Fibroblast of skin of abdomen (primary cell): ENCODE data around the gene CELF1.
A peak's percentile ranks its signal among the peaks of the same experiment; 100 is the strongest.

ENCODE experiments used
- DNase-seq: peaks from one replicate; pipeline ENCODE4 v3.0.0-alpha.2; 2013

Gene CELF1

DNA sequence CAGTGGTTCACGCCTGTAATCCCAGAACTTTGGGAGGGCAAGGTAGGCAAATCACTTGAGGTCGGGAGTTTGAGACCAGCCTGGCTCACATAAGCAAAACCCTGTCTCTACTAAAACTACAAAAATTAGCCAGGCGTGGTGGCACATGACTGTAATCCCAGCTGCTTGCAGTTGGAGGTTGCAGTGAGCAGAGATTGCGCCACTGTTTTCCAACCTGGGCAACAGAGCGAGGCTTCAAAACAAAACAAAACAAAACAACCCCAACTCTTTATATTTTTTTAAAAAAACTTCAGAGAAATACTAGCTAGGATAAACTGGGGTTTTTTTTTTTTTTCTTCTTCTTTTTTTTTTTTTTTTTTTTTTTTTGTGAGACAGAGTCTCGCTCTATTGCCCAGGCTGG is 72.2 kb downstream of the CELF1 start:
- no peak for DNase-seq

DNA sequence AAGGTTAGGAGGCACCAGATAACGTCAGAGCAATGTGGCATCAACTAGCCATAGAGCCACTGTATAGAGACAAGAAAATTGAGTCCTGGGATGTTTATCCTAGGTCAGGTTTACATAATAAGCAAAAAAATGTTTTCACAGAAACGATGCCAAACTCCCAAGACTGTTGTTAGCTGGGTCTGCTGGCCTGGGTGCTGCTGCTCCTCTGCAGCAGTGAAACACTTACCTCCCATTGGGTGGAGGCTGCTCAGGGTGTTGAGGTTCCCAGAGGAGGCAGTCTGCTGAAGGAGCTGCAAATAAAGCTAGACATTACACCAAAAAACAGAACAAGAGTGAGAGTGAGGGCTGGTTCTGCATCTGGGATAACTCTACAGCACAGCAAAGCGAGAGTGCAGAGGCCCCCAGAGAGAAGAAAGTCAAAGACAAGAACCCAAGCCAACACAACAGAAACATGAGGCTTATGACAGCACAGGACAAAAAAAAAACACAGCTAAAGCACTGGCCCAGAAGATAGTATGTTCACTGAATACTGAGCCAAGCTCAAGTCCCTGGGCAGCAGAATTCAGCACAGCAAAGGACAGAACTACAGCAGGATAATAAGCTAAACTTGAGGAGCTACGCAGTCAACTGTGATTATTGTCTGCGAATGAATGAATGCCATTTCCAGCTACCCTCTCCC is 74.1 kb downstream of the CELF1 start:
- no peak for DNase-seq

DNA sequence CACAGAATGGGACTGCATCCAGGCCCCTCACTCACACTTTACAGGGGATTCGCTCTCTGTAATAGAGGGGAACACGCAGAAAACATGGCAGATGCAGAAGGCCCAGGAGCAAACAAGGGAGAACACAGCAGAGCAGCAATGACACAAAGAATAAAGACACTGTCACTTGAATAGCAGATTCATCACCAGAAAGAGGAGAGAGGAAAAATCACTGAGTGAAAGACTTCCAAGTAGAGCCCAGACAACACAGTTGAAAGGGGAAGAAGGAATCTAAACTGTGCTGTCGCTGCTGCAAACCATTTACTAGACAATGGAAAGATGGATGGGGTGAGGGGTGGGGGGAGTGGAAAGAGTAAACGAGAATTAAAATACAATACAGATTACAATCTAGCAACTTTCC is 75.2 kb downstream of the CELF1 start:
- no peak for DNase-seq

DNA sequence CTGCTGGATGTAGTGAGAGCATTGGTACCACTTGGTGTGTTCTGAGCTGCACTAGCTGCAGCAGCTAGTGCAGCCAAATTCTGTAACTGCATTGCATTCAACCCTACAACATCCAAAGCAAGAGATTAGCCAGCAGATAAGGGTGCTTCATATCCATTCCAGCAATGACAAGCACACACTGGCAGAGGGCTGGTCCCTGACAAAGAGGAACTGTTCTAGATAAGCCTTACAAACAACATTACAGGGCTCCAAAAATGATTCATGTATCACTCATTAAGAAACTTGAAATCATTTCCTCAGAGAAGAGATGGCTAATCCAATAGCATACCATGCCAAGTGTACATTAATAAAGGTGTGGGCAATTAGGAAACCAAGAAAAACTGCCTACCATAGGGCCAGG is 75.6 kb downstream of the CELF1 start:
- no peak for DNase-seq

DNA sequence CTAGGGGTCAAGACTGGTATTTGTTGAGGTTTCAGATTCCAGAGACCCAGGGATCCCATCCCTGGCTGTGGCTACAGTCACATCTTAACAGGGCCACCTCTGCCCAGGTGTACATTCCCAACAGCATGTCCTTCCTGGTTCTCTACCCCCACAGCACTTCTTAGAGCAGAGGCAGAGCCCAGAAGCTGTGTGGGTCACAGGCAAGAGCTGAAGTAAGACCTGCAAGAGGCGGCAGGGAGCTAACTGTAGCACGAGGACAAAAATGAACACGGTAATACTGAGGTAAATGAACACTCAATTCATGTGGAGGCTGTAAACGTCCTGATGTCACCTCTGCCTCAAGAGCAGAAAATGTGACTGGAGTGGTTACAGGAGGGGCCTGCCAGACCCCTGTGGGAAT is 82.3 kb downstream of the CELF1 start:
- no peak for DNase-seq

DNA sequence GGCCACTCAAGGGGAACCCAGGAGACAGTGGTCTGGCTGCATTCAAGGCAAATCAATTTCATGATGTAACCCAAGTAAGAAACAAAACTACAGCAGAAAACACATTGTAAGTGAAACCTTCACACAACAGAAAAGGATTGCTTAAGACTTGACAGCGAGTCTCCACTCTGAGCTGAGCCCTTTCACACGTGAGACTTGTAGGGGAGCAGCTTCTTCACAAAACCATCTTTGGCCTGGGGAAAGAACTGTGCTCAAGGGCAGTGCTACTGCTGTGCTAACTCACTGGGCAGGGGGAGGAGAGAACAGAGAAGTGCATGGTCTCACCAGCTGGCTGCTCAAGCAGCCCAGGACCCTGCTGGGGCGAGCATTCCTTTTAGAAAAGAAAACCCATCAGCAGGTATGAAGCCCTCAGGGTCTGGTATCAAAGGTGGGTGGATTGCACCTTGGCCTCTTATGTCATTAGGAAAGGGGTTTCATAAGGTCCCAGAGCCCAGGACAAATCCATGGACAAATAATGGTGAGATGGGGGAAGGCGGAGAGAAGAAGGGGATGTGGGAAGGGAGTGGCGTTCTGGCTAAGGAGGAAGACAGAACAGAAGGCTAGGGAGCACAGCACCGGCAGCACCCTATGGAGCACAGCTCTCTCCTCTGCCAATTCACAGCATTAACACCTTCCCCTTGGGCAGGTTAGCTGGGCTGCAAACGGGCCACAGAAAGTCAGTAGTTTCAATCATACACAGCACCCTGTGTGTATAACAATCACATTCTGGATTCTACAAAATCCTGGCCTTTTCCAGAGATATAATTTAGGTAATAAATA is 83.4 kb downstream of the CELF1 start:
- DNase-seq = no peak

DNA sequence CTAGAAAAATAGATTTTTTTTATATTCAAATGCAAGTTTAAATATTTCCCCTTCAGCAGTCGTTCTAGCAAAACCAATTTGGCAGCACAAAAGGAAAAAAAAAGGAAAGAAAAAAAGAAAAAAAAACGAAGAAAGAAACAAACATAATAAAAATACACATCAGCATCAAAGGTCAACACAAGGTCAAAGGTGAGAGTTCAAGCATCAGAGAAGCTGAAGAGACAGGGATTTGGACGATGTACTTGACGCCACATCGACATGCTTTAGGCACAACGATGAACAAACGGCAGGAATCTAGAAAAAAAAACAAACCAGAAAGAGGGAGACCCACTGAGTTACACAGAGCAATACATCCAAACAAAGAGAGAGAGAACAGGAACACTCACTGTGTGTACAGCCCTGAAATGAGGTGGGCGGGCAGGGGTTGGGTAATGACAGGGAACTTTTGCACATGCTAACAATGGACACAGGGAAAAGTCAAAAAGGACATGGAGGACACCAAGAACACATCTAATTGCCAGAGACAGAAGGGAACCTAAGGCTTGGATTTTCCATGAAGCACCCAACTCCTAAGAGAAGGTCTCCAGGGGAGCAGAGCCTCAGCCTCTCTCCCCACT is 84.2 kb downstream of the CELF1 start:
- DNase-seq = no peak

DNA sequence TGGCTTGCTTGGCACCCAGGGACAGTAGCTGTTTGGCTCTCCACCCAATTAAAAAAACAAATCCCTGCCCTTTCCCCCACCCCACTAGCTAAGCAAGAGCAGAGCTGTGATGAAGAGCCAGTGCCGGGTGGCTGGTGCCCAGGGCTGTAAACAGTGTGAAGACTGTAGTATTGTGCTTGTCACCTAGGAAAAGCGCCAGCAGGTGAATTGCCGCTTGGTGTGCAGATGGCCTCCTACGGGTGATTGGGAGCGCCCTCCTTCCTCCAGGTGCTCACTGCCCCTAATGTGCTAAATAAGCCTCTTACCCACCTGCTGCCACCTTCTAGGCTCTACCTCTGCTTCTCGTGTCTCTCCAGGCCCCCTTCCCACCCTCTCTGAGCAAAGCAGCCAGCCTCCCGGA is 85.6 kb downstream of the CELF1 start:
- no peak for DNase-seq

DNA sequence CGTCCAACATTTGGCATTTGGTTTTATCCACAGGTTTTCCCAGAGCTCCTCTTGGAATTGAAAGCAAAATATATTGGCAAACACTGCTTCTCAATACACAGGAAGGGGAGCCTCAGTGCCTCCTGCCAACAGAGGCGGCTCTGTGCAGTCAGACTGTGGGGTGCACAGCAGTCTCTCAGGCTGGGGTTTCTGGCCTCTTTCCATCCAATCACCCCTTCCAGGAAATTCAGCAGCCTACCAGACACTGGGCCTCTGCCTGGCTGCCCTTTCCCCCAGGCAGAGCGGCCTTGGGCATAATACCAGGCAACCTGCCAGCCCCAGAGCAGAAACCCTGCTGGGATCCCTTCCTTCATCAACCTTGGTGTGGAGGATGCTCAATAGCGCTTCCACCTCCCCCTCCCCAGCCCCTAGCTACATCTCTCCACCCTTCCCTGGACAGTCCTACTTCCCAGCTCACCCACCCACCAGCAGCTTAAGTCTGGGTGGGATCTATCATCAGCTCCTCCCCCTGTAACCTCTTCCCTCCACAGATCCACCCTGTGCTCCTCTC is 86.2 kb downstream of the CELF1 start:
- no peak for DNase-seq

DNA sequence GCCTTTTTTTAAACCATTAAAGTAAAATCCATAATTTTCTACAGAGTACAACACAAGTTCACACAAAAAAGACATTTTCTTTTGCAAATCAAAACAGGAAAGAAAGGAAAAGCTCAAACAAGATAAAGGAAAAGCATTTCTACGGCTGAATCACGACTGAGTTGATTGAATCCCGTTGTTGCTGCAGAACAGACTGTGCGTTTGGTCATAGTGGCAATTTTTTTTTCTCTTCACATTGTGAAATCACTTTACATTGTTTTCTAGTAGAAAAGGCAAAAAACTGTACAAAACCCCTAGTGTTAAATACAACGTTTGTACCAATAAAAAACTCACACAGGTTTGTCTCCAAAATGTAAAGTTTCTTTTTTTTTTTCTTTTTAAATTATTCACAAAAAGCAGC is 86.7 kb downstream of the CELF1 start:
- DNase-seq = no peak

DNA sequence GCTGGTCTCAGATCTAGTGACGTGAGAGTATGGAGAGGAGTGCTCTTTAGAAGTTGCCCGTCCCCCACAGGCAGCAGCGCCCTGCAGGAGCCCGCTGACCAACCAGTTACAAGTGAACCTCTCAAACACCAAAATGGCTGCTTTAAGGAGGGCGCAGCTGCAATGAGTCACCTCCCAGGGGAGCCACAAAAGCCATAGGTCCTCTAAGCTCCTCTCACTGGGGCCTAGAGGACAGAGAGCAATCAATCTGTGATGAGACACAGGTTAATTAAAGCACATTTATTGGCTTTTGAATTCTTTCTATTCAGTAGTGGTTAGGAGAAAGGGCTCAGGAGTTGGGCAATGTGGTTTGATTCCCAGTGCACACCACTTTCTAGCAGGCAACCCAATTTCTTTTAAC is 88.4 kb downstream of the CELF1 start:
- DNase-seq = no peak

DNA sequence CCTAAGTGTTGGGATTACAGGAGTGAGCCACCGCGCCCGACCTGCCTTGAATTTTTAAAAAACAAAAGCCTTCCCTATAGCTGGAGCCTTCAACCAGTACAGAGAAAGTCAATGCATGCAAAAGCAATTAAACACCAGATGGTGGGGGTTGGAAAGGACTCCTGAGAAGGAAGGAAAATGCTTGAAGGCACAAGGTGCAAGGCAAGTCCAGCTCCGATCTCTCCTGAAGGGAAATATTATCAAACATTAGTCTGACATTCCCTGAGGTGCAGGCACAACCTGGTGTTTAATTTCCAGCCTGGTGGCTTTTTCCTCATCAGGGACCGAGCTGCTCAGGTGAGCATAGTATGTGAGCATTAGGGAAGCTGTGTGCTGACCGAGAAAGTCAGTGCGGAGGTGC is 91.1 kb downstream of the CELF1 start:
- DNase-seq = no peak

DNA sequence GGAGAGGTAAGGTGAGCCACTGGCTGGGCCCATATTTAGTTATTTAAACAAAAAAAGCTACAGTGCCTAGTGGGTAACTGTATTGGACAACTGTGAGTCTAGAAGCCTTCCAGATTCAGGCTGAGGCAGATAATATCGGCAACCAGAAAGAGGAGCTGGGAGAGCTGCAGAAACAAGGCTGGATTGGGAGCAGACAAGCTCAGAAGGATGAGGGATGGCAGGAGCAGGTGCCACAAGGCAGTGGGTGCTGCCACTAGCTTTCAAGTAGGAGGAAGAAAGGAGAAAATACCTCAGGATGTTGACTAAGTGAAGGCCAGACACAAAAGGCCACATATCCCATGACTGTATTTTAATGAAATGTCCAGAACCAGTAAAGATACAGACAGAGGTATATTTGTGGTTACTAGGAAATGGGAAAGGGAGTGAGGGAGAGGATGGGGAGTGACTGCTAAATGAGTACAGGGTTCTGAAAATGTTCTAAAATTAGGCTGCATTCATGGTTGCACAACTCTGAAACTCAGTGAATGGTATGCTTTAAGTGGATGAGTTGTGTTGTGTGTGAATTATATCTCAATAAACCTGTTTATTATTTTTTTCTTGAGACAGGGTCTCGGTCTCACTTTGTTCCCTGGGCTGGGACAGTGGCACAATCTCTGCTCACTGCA is 92.2 kb downstream of the CELF1 start:
- DNase-seq = no peak

DNA sequence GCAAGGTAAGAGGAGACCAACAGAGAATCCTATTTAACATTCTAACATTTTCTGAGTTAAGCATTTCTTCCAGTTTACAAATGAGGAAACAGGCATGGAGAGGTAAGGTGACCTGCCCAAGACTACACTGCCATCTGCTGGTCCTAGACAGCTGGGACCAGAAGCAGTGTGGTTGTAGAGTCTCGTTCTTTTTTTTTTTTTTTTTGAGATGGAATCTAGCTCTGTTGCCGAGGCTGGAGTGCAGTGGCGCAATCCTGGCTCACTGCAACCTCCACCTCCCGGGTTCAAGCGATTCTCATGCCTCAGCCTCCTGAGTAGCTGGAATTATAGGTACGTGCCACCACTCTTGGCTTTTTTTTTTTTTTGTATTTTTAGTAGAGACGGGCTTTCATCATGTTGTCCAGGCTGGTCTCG is 98.7 kb downstream of the CELF1 start:
- DNase-seq = peak; percentile 83

DNA sequence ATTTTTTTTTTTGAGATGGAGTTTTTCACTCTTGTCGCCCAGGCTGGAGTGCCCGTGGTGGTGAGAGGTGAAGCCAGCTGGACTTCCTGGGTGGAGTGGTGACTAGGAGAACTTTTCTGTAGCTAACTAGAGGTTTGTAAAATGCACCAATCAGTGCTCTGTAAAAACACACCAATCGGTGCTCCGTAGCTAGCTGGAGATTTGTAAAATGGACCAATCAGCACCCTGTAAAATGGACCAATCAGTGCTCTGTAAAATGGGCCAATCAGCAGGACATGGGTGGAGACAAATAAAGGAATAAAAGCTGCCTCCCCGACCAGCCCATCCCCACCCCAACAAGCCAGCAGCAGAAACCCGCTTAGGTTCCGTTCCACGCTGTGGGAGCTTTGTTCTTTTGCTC is 99.6 kb downstream of the CELF1 start:
- no peak for DNase-seq

DNA sequence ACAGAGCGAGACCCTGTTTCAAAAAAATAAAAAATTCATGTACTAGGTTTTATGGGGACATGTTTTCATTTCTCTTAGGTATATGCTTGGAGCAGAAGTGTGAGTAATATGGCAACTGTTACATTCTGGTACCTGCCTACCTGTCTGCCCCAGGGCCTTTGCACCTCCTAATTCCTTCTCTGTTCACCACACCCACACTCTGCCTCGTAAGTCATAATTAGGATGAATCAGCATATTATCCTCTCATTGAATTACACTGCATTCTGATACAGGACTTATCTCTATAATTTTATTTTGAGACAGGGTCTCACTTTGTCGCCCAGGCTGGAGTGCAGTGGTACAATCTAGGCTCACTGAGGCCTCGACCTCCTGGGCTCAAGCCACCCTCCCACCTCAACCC is 100.9 kb downstream of the CELF1 start:
- no peak for DNase-seq

DNA sequence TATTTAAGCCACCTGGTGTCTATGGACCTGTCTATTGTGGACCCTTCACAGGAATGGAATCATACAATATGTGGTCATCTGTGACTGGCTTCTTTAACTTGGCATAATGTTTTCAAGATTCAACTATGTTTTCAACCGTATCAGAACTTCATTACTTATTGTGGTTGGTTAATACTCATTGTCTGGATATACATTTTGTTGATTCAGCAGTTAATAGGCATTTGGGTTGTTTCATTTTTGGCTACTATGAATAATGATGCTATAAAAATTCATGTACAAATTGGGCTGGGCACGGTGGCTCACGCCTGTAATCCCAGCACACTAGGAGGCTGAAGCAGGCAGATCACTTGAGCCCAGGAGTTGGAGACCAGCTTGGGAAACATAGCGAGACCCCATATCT is 101.5 kb downstream of the CELF1 start:
- DNase-seq = no peak

DNA sequence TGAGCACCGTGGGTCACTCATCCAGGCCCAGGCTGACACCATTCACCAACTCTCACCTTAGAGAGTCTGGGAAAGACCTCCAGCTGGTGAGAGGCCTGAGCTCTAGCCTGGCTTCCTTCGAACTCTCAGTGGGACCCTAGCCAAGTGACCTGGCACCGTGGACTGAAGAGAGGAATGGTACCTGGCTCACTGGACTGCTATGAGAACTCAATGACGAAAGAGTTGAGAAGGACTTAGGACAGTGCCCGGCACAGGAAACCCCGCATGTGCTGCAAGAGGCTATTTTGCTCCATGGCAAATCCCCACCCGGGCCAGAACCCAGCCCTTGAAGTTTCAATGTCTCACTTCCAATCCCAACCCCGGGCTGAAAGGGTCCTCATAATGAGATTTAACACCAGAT is 103.4 kb downstream of the CELF1 start:
- DNase-seq = no peak

DNA sequence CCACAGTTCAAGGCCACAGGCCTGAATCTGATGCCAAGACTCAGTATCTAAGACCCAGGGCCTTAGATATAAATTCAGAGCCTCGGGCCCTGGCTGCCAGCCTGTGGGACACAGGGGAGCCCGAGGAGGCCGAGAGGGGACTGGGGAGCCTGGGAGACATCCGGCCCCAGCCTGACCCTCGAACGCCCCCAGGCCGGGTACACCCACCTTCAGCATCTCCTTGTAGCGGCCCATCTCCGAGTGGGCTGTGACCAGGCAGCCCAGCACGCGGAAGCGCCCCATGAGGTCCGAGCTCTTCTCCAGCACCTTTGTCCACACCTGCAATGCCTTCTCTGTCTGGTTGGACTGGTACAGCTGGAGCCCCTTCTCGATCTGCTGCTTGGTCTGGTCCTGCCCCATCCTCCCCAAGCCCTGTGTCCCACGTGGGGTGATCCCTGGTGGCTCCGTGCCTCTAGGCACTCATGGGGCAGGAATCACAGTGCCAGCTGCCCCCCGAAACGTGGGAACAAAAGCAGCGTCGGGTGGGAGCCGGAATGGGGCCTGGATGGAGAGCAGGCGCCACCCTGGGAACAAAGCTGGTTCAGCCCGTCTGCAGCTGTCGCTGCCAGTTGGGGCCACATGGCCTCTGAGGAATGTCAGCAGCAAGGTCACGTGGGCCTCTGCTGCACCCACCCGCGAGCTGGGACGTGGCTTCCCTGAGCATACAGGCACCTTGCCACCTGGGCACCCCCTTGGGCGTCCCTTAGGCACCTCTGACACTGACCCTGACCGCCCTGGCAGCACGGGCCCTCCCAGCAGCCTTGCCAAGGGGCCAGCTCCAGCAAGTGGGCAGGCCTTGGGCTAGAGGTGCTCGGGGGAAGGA is 104.1 kb downstream of the CELF1 start, which contains the start of gene RAPSN:
TSS of gene RAPSN (minus strand) at position 571 of the 862 bp plus-strand sequence. CDS start at position 399, 172 bp downstream.
- no peak for DNase-seq

DNA sequence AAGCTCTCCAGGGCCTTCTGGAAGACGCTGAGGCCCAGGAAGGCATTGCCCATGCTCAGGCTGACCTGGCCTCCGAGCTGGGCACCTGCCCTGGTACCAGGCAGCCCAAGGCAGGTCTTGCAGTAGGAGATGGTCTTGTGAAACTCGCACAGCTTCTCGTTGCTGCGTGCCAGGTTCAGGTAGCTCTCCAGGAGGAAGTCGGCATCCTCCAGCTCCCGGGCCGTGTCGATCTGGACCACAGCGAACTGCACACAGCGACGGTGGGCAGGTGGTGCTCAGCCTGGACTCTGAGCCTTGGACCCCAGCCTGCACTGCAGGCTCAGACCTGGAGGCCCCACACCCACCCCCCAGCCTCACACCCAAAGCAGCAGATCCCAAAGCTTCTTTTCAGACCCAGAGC is 105.0 kb downstream of the CELF1 start:
- no peak for DNase-seq

DNA sequence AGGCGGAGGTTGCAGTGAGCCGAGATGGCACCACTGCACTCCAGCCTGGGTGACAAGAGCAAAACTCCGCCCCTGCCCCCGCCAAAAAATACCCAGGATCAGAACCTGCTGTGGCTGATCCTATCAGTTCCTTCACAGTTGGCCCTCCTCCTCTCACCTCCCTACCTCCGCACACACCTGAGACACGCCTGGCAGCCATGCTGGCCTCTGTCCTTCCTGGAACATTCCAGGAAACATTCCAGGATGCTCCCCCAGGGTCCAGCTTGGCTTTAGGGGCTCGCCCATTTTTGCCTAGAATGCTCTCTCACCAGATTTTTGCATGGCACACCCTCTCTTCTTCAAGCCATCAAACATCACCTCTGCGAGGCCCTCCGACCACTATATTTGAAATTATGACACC is 106.1 kb downstream of the CELF1 start:
- no peak for DNase-seq

DNA sequence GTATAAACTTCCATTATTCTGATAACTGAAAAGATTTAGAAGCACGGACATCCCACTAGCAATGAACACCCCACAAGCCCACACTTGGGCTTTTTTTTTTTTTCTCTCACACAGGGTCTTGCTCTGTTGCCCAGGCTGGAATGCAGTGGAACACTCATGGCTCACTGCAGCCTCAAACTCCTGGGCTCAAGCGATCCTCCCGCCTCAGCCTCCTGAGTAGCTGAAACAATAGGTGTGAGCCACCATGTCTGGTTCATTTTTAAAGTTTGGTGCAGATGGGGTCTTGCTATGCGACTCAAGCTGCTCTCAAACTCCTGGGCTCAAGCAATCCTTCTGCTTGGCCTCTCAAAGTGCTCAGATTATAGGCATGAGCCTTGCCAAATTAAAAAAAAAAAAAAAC is 107.1 kb downstream of the CELF1 start:
- DNase-seq = no peak
